ENCODE data around the gene WNT7B.

The WNT7B gene

DNA sequence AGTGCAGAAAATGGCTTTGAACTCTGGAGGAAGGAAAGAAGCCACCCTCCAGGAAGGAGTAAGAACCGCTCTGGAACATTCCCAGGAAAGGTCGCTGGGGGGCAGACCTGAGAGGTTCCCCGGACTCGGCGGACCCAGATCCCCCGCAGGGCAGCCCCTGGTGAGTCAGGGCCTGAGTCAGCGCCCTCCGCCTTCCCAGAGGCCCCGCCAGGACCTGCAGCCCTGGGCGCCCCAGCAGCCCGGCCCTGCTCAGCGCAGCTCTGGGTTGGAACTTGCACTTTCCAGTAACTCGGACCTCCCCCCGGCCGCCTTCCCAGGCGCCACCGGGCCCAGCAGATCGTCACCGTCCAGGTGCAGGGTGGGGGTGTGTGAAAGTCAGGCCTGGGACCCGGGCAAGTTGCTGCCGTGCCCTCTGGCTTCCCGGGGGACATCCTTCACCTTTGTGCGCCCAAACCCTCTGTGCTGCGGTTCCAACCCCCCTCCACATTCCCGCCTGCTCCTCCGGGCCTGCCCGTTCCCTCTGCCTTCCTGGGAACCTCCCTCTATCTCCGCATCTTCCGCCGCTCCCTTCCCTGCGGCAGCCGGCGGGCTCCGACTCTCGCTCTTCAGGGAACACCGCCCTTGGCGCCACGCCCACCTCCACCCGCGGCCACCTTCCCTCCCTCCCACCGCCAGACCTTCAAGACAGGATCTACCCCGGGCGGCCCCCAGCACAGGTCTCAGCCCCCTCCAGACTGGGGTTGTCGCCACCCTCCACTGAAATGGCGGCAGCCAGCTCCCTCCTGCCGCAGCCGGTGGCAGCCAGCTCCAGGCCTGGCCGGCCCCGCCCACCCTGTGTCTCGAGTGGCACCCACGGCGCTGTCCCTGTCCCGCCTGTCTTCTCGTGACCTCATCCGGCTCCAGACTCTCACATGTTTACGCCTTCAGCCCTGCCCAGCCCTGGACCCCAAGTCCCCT, 36.8 kb upstream of the WNT7B start:
- Histone ChIP-seq H3K9me3 (no peaks in the 10 kb centered on the region), H3K4me1 (peaks cover 0 to 25% (median 15%) of the 10 kb centered on the region in 4 donors), H3K4me3 (peak overlapping the region; percentile 55 to 89), H3K27ac (peak overlapping the region; percentile 90 to 98), H3K27me3 (no peaks in the 10 kb centered on the region), H3K36me3 (no peaks in the 10 kb centered on the region)
- DNase-seq = peak; percentile 91 to 96
- TF ChIP-seq, protein P1, sequence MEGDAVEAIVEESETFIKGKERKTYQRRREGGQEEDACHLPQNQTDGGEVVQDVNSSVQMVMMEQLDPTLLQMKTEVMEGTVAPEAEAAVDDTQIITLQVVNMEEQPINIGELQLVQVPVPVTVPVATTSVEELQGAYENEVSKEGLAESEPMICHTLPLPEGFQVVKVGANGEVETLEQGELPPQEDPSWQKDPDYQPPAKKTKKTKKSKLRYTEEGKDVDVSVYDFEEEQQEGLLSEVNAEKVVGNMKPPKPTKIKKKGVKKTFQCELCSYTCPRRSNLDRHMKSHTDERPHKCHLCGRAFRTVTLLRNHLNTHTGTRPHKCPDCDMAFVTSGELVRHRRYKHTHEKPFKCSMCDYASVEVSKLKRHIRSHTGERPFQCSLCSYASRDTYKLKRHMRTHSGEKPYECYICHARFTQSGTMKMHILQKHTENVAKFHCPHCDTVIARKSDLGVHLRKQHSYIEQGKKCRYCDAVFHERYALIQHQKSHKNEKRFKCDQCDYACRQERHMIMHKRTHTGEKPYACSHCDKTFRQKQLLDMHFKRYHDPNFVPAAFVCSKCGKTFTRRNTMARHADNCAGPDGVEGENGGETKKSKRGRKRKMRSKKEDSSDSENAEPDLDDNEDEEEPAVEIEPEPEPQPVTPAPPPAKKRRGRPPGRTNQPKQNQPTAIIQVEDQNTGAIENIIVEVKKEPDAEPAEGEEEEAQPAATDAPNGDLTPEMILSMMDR (IDR thresholded peaks at IDR 0.05) = peak; percentile 57 to 74
- intact Hi-C loops (cut with DNase I; ENCODE audit: low total_unique reads) = no loop called here

DNA sequence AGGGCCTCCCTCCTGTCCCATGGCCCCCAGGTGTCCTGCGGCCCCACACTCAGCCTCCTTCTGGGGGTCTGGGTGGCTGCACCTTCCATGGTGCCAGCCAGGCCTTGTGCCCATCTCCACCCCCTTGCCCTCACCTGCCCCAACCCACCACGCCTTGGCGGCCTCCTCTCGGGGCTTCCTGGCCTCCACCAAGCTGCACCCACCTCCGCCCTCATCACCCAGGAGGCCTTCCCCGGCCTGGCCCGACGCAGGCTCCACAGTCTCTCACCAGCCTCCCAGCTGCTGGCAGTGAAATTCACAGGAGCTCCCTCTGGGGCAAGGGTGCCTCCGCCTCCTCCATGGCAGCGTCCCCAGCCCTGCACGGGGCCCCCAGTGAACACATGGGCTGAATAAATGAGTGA, 35.9 kb upstream of the WNT7B start:
- Histone ChIP-seq H3K27me3 (no peaks in the 10 kb centered on the region), H3K9me3 (no peaks in the 10 kb centered on the region), H3K36me3 (no peaks in the 10 kb centered on the region), H3K4me1 (peaks cover 4 to 32% (median 24%) of the 10 kb centered on the region in 4 donors), H3K27ac (peak overlapping the region; percentile 90 to 98), H3K4me3 (peak overlapping the region; percentile 55 to 89)
- peak in 1 of 2 donors; percentile 78 for DNase-seq
- TF ChIP-seq, protein P1 (IDR thresholded peaks at IDR 0.05) = no peak
- intact Hi-C loops (cut with DNase I; ENCODE audit: low total_unique reads) = no loop called here

DNA sequence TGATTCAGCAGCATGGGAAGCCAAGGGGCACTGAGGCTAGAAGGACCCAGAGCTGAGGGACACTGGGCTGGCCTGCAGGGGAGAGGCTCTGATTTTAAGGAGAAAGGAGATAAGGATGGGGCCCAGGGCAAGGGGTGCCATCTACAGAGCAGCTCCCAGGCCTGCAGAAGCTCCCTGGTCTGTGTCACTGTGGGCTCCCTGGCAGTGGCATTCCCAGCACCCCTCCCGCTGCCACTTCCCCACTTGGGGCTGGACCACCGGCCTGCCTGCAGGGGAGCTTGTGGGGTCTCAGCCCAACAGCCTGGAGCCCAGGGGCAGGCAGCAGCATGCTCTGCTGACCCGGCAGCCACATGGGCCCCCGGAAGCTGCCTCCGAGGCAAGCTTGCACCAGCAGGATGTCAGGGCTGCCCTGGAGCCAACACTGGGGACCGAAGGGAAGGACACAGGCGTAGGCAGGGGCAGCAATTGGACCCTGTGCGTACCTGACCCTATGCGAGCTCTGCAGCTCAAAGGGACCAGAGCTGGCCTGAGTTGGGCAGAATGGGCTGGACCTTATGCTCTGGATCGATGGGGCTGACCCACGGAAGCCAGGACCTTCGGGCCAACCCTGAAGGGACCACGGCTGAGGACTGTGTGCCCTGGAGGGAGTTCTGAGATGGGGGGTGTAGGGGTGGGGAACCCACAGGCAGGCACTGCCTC, 35.4 kb upstream of the WNT7B start:
- TF ChIP-seq, protein P1 (IDR thresholded peaks at IDR 0.05) = no peak
- intact Hi-C loops (cut with DNase I; ENCODE audit: low total_unique reads) = no loop called here

GRCh38 chr22:46011627-46012181, 34.7 kb upstream of the WNT7B start:
- Histone ChIP-seq H3K4me1 (peaks cover 11 to 44% (median 36%) of the 10 kb centered on the region in 4 donors), H3K9me3 (no peaks in the 10 kb centered on the region), H3K36me3 (no peaks in the 10 kb centered on the region), H3K27ac (peak overlapping the region in 1 of 2 donors; percentile 90), H3K27me3 (no peaks in the 10 kb centered on the region), H3K4me3 (no peak overlapping the region)
- DNase-seq = peak in 1 of 2 donors; percentile 65
- TF ChIP-seq, protein P1 (IDR thresholded peaks at IDR 0.05) = no peak
- intact Hi-C loops (cut with DNase I; ENCODE audit: low total_unique reads) = no loop called here

More for the DNA sequence above, 35.4 kb upstream of the WNT7B start:
- peak overlapping the region; percentile 90 to 98 for H3K27ac ChIP-seq
- no peaks in the 10 kb centered on the region for H3K9me3 ChIP-seq
- H3K4me3 ChIP-seq = no peak overlapping the region
- no peaks in the 10 kb centered on the region for H3K36me3 ChIP-seq
- H3K27me3 ChIP-seq = no peaks in the 10 kb centered on the region
- no peak for DNase-seq
- H3K4me1 ChIP-seq = peaks cover 10 to 38% (median 29%) of the 10 kb centered on the region in 4 donors

DNA sequence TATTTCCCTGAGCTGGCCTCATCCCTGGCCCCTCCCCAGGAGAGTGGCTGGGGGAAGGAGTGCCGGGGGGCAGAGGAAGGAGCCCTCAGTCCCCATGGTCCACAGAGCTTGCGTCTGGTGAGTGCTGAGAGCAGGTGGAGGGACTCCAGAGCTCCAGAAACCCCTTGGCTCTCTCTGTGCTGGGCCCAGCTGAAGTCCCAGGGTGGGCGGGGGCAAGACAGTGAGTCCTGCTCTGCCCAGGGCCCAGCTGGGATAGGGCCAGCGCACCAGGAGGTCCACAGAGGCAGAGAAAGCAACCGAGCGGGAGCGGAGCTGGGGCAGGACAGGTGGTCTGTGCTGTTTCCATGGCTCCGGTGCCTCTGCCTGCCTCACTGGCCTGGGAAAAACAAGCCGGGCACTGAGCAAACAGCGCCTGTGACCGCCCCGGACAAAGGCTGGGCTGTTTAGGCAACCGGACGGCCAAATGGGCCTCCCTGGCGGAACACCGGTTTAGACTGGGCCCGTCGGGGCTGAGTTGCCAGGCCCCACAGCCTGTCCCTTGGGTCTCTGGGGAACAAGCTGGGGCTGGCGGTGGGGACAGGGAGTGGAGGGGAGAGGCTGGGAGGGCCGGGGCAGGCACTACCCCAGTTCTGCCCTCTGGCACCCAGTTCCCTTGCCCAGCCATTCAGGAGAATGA, 34.1 kb upstream of the WNT7B start:
- Histone ChIP-seq H3K27me3 (no peaks in the 10 kb centered on the region), H3K9me3 (no peaks in the 10 kb centered on the region), H3K27ac (peak overlapping the region in 1 of 2 donors; percentile 90), H3K4me1 (peaks cover 11 to 50% (median 42%) of the 10 kb centered on the region in 4 donors), H3K4me3 (no peak overlapping the region), H3K36me3 (no peaks in the 10 kb centered on the region)
- peak in 1 of 2 donors; percentile 60 for DNase-seq
- TF ChIP-seq, protein P1 (IDR thresholded peaks at IDR 0.05) = no peak
- intact Hi-C loops (cut with DNase I; ENCODE audit: low total_unique reads) = no loop called here

Data from tibial artery (tissue), 4 donors.